HUDEP-2 (cell line): ENCODE results near the gene PTTG1.
A peak's percentile ranks its signal among the peaks of the same experiment; 100 is the strongest.

Experiments
- DNase-seq, 76 experiments: peaks; one replicate each; lab custom pipeline; 2025; ENCODE audit not compliant: unreplicated experiment in 76 of 76; lab: John Stamatoyannopoulos, UW

Gene PTTG1

GRCh38 chr5:160468363-160468975 lies 46.8 kb downstream of the PTTG1 start:
- no peak for DNase-seq

GRCh38 chr5:160469156-160470144 lies 47.8 kb downstream of the PTTG1 start:
- DNase-seq = no peak

GRCh38 chr5:160470437-160471361 lies 49.0 kb downstream of the PTTG1 start:
- peak in 9 of 76 experiments; percentile 3 to 34 (median 13) for DNase-seq

GRCh38 chr5:160471761-160472160 lies 50.1 kb downstream of the PTTG1 start:
- DNase-seq = no peak

GRCh38 chr5:160472482-160472881 lies 50.8 kb downstream of the PTTG1 start:
- DNase-seq = no peak

GRCh38 chr5:160473681-160474080 lies 52.0 kb downstream of the PTTG1 start:
- no peak for DNase-seq

- no peak for DNase-seq
These were observed 52.4 kb downstream of the PTTG1 start for GRCh38 chr5:160474084-160474483.

GRCh38 chr5:160475864-160476438 lies 54.3 kb downstream of the PTTG1 start:
- DNase-seq = no peak

- no peak for DNase-seq
These were observed 55.8 kb downstream of the PTTG1 start for GRCh38 chr5:160477266-160477970.

GRCh38 chr5:160478163-160478562 lies 56.5 kb downstream of the PTTG1 start:
- DNase-seq = no peak
